Activated naive CD8-positive, alpha-beta T cell treated with anti-CD3 and anti-CD28 coated beads, Interleukin-2, amount 50 U/mL, for 16 hours (primary cell): ENCODE results near the gene ADAMTSL4.

Experiments used
- DNase-seq: peaks from one replicate; pipeline ENCODE4 v3.0.0-alpha.2; 2020; ENCODE audit warnings: low read depth, low spot score

The ADAMTSL4 gene

GRCh38 chr1:150548632-150549495 is at the start of gene ADAMTSL4:
TSS of gene ADAMTSL4 (plus strand) at chr1:150549408. CDS start at chr1:150552289, 2,881 bp downstream.
- no peak for DNase-seq

DNA sequence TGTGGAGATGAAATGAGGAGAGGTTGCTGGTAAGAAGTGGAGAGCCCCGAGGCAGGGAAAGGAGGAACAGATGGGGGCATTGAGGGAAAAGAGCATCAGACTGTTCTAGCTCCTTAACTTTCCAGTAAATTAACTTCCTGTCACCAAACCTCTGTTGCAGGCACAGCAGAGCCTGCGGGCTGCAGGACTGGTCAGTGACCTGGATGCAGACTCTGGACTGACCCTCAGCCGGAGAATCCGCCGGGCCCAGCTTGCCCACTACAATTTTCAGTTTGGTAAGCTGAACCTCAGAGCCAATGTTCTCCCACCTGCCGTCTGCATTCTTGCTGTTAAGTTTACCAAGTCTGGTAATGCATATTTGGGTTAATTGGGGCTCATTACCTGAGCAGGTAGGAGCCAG is 43.8 kb upstream of the ADAMTSL4 start:
- DNase-seq, result no peak

DNA sequence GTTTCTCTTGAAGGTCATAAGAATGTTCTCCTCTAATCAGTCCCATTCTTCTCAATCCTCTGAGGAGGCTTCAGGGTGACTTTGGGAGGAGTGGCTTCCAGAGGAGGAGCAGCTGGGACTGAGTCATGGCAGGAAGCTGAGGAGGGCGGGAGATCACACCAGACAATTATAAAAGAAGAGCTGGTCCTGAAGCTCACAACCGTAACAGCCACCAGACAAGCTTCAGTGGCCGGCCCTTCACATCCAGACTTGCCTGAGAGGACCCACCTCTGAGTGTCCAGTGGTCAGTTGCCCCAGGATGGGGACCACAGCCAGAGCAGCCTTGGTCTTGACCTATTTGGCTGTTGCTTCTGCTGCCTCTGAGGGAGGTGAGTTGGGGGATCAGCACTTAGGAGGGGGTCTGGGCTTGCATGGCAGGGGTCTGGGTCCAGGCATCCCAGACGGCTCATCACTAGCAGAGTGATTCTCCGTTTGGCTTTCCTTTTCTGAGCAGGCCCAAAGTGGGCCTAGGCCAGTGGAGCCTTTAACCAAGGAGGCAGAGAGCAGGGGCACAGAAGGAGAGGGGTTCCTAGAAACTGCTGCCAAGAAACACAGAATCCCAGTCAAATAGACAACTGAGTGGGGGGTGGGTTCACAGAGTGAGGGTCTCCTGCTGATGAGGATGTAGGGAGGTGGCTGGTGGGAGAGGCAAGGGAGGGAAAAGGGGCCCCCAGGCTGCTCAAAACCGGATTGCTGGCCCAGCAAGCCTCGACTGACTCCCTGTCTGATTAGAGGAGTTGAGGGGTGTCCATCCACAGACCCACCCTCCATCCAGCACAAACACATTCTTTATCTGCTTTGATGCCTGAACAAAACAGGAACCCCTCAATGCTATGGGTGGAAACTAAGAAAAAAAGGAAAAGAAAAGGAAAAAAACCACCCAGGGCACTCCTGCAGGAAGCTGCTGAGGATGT is 41.0 kb upstream of the ADAMTSL4 start, which contains the start of gene ECM1:
Gene ECM1 (plus strand): TSS at position 198 of the 953 bp plus-strand sequence. CDS start 101 bp downstream, at position 299.
- DNase-seq, result no peak

- no peak for DNase-seq
Measured at GRCh38 chr1:150508982-150509381, 40.2 kb upstream of the ADAMTSL4 start.

GRCh38 chr1:150511551-150511950 is 37.7 kb upstream of the ADAMTSL4 start:
- DNase-seq, result no peak

GRCh38 chr1:150511985-150512660 is 37.1 kb upstream of the ADAMTSL4 start:
- DNase-seq, result no peak

- no peak for DNase-seq
Measured at GRCh38 chr1:150512846-150513245, 36.4 kb upstream of the ADAMTSL4 start.

- no peak for DNase-seq
Measured at GRCh38 chr1:150513351-150513791, 35.8 kb upstream of the ADAMTSL4 start.

DNA sequence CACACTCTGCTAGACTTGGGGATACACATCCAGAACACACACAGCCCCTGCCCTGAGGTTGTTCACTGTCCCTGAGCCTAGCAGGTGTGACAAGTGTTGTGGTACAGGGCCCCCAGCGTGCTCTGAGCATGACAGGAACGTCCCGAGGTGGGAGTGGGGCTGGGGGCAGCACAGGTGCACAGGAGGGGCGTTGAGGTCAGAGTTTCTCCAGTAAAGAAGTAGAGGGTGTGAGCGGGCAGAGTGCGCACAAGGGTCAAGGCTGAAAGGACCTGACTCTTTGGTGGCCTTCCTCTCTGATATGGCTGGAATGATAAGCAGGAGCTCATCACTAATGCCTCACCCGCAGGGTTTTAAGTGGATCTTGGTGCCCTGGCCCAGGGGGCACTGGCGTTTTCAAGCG is 34.9 kb upstream of the ADAMTSL4 start:
- no peak for DNase-seq

- DNase-seq, result no peak
Measured at GRCh38 chr1:150514913-150515327, 34.3 kb upstream of the ADAMTSL4 start.

- DNase-seq, result peak; percentile 66
Measured at GRCh38 chr1:150515328-150516049, 33.7 kb upstream of the ADAMTSL4 start, which contains the start of gene FALEC. TSS of gene FALEC (plus strand) at chr1:150515752.

- no peak for DNase-seq
Measured at GRCh38 chr1:150516050-150516591, 33.1 kb upstream of the ADAMTSL4 start.

- no peak for DNase-seq
Measured at GRCh38 chr1:150516616-150517015, 32.6 kb upstream of the ADAMTSL4 start.

- DNase-seq, result no peak
Measured at GRCh38 chr1:150521196-150521968, 27.8 kb upstream of the ADAMTSL4 start.

GRCh38 chr1:150525348-150525747 is 23.9 kb upstream of the ADAMTSL4 start:
- no peak for DNase-seq

- DNase-seq, result no peak
Measured at GRCh38 chr1:150528196-150528595, 21.0 kb upstream of the ADAMTSL4 start.

- no peak for DNase-seq
Measured at GRCh38 chr1:150529017-150529416, 20.2 kb upstream of the ADAMTSL4 start.

DNA sequence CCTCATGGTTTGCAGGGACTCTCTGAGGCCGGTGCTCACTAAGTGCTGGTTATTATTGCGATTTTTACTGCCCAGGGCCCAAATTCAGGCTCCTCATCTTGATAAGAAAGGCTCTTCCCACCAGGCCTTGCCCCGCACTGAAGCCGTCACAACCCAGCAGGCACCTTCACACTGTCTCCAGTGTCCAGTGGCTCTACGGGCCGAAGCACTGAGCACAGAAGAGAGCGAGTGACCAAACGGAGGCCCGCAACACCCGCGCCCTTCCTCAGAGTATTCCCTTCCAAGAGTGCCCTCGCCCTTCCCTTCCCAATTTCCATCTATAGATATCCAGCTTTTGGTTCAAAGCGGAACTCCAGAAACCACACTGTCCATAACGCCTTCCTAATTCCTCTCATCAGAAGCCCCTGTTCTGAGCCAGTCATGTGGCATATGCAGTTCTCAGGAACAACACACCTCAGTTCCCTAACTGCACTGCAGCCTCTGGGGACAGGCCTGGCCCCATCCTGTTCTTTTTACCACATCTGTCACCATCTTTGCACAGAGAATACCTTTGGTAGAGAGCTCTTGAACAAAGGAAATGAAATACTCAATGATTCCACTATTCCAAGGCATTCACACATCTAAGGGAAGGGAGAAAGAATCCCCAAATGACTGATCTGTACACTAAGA is 18.6 kb upstream of the ADAMTSL4 start:
- DNase-seq, result no peak

- no peak for DNase-seq
Measured at GRCh38 chr1:150532860-150533259, 16.3 kb upstream of the ADAMTSL4 start.
